Measurements from ENCODE around the gene PRPSAP1.

Gene PRPSAP1

GRCh38 chr17:76277300-76278267 lies 76.1 kb downstream of the PRPSAP1 start:
- TF ChIP-seq CEBPB (IDR thresholded peaks at IDR 0.05) (no peak), TEAD4 (IDR thresholded peaks at IDR 0.05) (no peak), EGR1 (IDR thresholded peaks at IDR 0.05) (no peak), YY1 (IDR thresholded peaks at IDR 0.05; ENCODE audit: low read depth) (no peak), TCF12 (IDR thresholded peaks at IDR 0.05; ENCODE audit: low read depth) (no peak), REST (IDR thresholded peaks at IDR 0.05; ENCODE audit: low read depth) (no peak), NFIC (IDR thresholded peaks at IDR 0.05) (no peak), RAD21 (IDR thresholded peaks at IDR 0.05; ENCODE audit: low read depth) (no peak), TAF1 (IDR thresholded peaks at IDR 0.05; ENCODE audit: low read depth) (no peak), CREB1 (IDR thresholded peaks at IDR 0.05; ENCODE audit: low read depth) (no peak), FOXM1 (IDR thresholded peaks at IDR 0.05; ENCODE audit: borderline replicate concordance, low read depth) (no peak)

- TF ChIP-seq CREB1 (IDR thresholded peaks at IDR 0.05; ENCODE audit: low read depth), result no peak
- no peak for TF ChIP-seq NFIC (IDR thresholded peaks at IDR 0.05)
- TF ChIP-seq MAX (IDR thresholded peaks at IDR 0.05), result no peak
- no peak for TF ChIP-seq TAF1 (IDR thresholded peaks at IDR 0.05; ENCODE audit: low read depth)
- TF ChIP-seq EP300 (IDR thresholded peaks at IDR 0.05; ENCODE audit: borderline replicate concordance), result no peak
- no peak for TF ChIP-seq CEBPB (IDR thresholded peaks at IDR 0.05)
- TF ChIP-seq TEAD4 (IDR thresholded peaks at IDR 0.05), result no peak
- TF ChIP-seq RAD21 (IDR thresholded peaks at IDR 0.05; ENCODE audit: low read depth), result no peak
- no peak for TF ChIP-seq EGR1 (IDR thresholded peaks at IDR 0.05)
- no peak for TF ChIP-seq USF1 (IDR thresholded peaks at IDR 0.05)
- TF ChIP-seq TCF12 (IDR thresholded peaks at IDR 0.05; ENCODE audit: low read depth), result no peak
- no peak for TF ChIP-seq REST (IDR thresholded peaks at IDR 0.05; ENCODE audit: low read depth)
Measured at GRCh38 chr17:76276461-76277299, 77.0 kb downstream of the PRPSAP1 start.

GRCh38 chr17:76276069-76276431 lies 77.7 kb downstream of the PRPSAP1 start:
- TF ChIP-seq NFIC (IDR thresholded peaks at IDR 0.05) (no peak), CREB1 (IDR thresholded peaks at IDR 0.05; ENCODE audit: low read depth) (no peak), ZBTB7A (IDR thresholded peaks at IDR 0.05; ENCODE audit: low read depth) (no peak), FOXM1 (IDR thresholded peaks at IDR 0.05; ENCODE audit: borderline replicate concordance, low read depth) (no peak), REST (IDR thresholded peaks at IDR 0.05; ENCODE audit: low read depth) (no peak), TAF1 (IDR thresholded peaks at IDR 0.05; ENCODE audit: low read depth) (no peak), TEAD4 (IDR thresholded peaks at IDR 0.05) (no peak), USF1 (IDR thresholded peaks at IDR 0.05) (no peak), EGR1 (IDR thresholded peaks at IDR 0.05) (no peak), CEBPB (IDR thresholded peaks at IDR 0.05) (no peak), TCF12 (IDR thresholded peaks at IDR 0.05; ENCODE audit: low read depth) (no peak), YY1 (IDR thresholded peaks at IDR 0.05; ENCODE audit: low read depth) (no peak), MAX (IDR thresholded peaks at IDR 0.05) (no peak), EP300 (IDR thresholded peaks at IDR 0.05; ENCODE audit: borderline replicate concordance) (no peak), RAD21 (IDR thresholded peaks at IDR 0.05; ENCODE audit: low read depth) (no peak)
